Hippocampal formation (tissue), 2 donors: Measurements from ENCODE around the gene TMEM200A.

Experiments
- DNase-seq, 2 donors: peaks; one replicate each; lab custom pipeline; 2025; lab: John Stamatoyannopoulos, UW

The TMEM200A gene

DNA sequence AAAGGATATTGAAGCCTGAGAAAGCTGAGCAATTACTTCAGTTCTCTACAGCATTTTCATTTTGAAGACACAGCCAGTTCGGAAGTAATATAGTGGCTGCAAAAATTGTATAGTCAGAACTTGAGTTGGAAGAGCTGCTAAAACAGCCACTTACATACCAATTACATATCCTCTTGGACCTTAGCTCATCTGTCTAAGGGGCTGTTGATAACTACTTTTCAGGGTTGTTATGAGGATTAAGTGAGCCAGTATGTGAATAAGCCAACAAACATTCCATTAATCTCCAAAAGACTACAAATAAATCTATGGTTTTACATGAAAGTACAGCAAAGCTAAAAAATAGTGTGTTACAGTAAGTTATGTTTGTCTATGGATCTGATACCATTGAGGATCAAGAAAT lies 59.7 kb downstream of the TMEM200A start:
- no peak for DNase-seq

DNA sequence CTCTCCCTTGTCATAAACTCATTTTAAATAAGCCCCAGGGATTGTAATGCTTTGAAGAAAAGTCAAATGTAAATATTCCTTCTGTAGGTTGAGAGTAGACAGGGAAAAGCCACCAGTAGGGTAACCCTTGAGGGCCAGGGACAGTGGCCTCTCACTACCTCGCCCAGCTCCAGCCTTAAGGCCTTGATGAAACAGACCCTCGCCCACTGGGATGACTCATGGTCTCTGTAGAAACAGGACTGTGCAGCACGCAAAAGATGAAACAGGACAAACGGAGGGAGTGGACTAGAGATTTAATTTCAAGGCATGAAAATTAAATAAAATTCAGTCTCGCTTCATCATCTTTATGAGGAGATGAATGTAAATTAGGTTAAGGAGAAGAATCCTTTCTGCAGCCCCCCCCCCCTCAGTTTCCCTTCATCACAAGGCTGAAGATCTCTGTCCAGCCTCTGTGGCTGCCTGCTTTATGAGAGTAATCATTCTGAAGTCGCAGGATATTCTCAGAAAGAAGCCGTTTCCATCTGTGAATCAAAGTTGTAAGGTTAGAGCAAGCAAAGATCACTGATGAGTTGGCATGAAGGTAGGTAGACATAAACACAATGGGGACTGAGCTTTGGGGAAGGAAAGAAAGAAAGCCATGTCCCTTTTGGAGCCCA lies 60.4 kb downstream of the TMEM200A start:
- no peak for DNase-seq

DNA sequence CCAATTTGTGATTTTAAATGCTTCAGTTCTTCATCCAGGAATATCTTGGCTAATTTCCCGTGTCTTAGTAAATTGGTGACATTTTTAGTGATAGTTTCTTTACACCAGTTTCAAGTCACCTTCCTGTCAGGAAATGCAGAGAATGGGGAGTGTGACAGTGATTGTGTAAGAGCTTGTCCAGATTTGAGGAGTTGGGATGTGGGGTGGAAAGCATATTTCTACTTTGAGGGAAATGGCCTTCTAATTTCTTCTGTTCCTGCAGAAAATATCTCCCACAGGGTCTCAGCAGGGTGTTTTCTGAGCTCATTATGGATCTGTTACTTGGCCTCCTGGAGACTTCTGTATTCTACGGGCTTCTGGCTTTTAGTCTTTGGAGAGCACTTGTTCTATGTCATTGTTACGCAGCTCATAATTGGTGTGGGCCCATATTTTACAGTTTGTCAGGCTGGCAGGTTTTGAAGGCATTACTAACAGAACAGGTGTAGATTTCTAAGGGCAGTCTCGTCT lies 65.6 kb downstream of the TMEM200A start:
- no peak for DNase-seq

DNA sequence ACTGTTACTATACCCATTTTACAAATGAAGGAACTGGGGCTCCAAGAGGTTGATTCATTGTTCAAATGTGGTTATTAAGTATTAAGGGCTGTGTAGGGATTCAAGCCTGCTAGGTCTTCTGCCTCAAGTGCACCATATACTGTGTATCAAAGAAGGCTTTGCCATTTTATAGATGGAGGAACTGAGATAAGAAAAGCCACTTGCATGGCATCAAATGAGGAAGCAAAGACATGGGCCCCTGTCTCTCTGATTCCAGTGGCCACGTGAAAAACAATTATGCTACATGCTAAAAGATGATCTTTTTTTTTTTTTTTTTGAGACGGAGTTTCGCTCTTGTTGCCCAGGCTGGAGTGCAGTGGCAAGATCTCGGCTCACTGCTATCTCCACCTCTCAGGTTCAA lies 67.0 kb downstream of the TMEM200A start:
- no peak for DNase-seq

DNA sequence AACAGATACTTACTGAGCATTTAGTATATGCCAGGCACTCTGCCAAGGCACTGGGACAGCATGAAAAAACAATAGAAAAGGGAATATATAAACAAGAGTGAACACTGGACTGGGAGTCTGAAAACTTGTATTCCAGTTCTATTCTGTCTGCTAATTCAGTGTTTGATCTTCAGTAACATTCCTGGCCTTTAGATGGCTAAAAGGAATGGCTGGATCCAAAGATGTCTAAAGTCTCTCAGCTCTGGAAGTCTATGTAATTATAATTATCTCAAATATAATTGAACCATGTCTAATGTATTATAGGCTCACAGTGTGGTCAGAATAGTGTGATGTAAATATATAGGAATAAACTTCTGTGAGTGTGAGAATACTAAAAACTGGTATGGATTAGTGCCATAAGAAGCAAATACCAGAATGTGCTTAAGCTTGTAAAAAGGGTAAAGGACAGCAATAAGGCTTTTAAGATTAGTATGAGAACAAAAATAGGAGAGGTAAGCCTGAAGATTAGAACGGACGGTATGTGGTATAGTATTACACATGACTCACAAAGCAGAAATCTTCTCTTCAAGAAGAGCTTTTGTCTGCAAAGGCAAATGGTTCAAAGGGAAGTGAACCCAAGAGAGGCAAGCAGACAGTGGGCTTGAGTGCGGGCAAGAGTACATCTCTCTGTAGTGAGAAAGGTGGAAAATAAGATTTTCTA lies 68.5 kb downstream of the TMEM200A start:
- no peak for DNase-seq

DNA sequence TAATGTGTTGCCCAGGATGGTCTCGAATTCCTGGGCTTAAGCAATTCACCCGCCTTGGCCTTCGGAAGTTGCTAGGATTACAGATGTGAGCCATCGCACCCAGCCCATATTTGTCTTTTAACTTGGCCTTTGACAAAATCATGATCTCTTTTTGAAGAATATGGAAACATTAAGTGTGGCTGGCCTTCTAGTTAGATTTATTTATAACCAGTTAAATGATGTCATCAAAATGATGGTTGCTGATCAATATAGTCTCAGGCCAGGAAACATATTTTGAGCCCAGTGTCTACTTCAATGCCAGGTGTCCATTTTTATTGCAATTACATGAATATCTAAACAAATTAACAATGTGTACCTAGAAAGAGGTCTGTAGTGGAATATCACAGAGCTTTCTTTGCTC lies 69.4 kb downstream of the TMEM200A start:
- no peak for DNase-seq

DNA sequence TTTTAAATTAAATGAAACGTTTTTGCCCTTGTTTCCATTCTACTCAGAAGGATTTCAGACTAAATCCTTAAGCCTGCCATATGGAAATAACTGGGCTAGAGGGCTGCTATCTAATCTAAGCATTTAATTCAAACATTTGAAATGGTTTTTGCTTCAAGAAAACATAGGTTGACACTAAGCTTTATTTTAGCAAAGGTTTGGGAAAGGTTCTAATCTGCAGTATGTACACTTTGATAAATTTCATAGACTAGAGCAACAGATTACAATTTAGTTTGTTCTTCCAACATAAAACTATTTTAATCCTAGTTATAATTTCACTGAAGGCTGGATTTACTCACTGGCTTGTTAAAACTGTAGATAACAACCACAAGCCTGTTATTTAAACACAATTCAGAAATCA lies 72.1 kb downstream of the TMEM200A start:
- no peak for DNase-seq

DNA sequence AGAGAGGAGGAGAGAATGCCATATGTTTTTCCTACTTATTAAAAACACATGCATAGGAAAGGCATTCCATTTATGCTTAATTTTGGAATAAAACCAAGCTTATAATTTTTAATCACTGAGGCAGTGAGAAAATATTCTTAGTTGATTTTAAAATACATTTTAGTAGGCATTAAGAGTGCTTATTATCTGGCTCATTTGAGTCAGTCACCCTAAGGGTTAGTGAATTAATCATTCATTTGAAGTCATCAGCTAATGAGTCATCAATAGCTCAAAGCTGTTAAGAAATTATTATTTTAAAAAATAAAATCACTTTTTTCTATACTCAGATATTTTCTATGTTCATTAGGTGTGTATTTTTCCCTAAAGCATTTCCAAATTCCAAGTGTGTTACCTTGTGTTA lies 81.6 kb downstream of the TMEM200A start:
- no peak for DNase-seq

DNA sequence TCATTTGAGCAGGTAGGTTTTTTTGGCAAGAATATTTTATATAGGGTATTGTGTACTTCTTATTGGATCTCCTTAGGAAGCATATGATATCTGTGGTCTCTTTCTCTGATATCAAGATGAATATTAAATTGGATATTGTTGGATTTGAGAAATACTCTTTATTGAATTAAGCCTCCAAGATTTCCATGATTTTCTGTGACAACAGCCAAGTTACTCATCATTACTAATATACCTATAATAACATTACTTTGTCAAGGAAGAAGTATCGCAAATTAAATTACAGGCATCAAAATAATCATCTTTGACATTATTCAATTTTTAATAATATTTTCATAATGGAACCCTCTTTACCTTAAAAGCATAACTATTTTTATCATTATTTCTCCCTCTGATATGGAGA lies 86.5 kb downstream of the TMEM200A start:
- no peak for DNase-seq

DNA sequence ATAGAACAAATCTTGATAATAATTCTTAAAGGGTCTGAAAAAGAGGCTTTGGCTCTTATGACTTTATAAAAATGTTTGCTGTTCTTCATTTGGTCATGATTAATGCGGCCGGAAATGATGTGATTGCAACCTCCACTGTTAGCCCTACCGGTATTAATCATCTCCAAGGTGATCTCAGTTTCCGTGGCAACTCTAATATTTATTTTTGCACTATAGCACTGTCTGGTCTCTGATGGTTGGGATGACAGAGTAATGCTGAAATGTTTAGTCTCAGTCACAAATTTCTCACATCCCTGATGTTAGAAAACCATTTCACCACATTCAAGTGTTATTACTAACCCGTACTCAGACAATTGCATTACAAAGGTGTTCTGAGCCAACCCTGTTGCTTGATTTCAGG lies 87.4 kb downstream of the TMEM200A start:
- no peak for DNase-seq

DNA sequence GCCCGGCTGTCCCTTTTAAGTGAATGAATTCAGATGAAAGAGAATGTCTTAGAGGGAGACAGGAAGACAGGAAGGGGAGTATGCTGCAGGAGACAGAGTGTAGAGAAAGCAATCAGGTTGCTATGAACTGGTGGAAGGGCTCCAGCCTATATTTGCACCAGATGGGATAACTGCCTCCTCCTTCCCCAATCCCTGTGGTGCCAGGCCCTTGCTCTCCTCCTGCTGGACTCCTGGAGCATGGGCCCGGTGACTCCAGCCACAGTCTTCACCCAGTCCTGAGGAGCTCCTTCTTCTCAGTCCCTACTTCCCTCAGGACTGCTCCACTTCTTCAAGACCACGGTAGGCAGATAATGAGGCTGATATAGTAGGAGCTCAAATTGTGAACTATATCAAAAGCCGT lies 91.8 kb downstream of the TMEM200A start:
- DNase-seq, result no peak

DNA sequence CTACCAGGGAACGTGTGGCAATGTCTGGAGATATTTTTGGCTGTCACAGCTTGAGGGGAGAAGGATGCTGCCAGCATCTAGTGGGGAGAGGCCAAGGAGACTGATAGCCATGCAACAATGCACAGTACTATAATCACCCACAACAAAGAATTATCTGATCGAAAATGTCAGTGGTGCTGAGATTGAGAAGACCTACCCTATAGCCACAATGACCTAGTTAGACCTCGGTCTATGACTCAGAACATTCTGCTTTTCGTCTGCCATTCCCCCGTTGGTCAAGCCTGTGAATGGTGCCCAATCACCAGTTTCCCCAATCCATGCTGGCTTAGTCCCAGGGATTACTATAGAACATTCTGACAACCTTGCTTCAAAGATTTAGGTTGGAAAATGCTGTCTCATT lies 93.5 kb downstream of the TMEM200A start:
- DNase-seq, result no peak

DNA sequence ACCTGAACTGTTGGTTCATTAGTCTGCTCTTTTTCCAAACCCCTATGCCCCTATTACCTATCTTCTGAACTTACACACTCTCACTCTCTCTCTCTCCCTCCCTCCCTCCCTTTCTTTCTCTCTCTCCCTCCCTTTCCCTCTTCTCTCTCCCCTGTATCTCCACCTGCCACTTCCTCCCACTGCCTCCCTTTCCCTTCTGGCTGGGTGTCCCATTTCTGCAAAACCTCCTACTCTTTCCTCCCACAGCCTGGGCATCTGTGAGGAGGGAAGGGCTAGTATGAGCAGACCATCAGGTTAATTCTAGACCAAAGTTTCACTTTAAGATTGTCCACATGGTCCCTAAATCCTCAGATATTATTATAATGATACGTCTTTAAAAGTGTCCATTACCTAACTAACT lies 95.1 kb downstream of the TMEM200A start:
- DNase-seq, result no peak

DNA sequence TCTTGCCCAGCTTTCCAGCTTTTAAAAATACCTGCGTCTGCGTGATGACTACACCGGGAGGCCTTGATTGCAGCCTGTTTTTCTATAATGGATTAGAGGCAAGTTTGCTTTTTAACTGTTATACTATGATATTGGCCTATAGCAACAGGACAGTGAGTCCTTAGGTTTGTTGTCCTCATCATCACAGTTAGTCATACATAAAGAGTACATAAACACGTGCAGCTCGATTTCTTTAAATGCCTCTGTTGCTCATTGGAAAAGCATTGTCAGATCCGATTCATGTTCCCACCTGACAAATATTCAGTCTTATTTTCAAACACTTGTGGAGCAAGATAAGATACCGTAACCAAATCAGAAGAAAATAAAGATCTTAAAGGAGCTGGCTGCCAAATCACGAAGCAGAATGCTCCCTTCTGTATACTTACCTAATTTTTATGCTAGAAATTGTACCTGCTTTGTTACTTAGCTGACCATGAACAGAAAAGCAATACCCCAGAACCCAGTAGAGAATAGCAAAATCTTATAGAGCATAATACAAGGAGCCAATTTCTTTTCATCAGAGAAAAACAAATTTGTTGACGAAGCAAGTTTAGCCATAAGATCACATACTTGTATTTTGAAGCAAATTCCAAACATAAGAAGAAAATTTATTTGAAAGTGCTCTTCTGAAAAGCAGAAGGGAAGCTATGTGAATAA lies 100.4 kb downstream of the TMEM200A start:
- no peak for DNase-seq

DNA sequence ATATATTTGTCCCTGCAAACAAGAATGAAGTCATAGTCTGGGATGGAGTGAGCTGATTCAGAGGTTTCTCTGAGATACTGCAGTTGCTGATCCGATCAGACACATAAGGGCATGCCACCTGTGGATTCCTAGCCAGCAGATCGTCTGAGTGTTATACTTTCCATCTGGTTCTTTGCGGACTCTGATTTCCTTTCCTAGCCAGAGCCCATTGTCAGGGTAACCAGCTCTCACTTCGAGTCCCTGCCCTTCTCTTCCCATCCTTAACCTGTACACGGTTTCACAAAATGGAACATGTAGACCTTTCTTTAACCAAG lies 100.9 kb downstream of the TMEM200A start:
- no peak for DNase-seq

DNA sequence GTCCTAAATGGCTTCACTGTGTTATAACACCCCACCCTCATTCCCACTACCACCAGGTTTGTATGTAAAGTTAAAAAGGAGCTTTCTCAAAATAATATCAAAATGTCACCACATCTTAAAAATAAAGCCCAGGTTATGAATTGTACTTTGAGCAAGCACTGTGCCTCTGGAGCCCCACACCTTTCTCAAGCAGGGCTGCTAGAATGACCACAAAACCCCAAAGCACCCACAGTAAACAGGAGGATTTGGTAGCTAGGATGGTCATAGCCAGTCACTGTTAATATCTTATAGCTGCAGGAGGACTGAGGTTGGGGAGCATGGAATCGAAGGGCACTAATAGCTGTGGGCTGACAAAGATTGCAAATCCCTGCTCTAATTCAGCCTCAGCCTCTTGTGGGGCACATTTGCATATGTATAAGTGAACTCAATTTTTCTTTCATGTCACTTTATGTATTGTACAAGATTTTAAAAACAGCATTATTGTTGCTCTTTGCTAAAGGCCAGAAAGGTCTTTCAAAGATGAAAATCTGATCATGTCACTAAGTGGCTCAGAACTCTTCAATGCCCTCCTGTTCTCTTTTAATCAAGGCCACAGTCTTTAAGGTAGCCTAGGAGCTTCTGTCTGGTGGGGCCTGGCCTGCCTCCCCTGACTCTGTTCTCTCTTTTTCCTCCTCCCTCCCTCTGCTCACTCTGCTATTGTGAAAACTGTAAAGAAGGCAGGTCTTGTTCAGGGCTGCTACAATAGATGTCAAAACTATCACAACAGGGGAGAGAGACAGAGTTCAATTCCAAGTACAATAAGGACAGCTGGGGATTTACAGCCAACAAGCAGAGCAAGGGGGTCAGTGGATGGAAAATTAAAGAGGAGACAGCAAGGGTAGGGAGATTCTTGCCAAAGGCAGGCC lies 101.6 kb downstream of the TMEM200A start:
- no peak for DNase-seq

DNA sequence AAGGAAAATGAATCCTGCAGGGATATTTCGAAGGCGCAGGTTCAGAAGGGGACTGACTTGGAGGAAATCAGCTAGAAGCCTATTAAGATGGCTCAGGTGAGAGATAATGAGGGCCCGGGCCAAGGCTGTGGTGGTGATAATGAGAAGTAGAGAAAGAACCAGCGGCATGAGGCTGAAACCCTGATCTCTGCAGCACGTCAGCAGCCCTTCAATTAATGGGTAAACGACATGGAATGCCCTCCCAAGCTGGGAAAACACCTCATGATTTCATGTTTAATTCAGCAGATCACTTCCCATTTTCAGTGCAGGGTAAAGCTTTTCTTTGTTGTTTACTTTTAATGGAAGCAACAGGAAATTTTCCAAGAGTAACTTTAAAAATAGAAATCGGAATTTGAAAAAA lies 104.9 kb downstream of the TMEM200A start:
- DNase-seq, result no peak

DNA sequence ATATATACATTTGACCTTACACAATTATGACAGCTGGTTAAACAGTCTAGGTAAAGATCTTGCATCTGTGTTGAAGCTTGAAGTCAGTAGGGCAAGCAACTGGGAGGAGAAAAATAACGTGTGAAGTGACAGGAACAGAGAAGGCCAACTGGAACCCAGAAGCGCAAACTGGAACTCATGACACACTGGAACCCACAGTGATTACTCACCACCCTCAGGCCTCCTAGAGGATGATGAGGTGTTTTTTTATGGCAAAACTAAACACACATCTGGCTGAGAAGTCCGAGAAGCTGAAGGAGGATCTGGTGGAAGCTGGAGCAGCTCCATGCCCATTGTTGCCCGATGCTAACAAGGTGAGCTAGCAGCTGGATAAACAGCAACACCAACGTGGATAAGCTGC lies 108.1 kb downstream of the TMEM200A start:
- no peak for DNase-seq

DNA sequence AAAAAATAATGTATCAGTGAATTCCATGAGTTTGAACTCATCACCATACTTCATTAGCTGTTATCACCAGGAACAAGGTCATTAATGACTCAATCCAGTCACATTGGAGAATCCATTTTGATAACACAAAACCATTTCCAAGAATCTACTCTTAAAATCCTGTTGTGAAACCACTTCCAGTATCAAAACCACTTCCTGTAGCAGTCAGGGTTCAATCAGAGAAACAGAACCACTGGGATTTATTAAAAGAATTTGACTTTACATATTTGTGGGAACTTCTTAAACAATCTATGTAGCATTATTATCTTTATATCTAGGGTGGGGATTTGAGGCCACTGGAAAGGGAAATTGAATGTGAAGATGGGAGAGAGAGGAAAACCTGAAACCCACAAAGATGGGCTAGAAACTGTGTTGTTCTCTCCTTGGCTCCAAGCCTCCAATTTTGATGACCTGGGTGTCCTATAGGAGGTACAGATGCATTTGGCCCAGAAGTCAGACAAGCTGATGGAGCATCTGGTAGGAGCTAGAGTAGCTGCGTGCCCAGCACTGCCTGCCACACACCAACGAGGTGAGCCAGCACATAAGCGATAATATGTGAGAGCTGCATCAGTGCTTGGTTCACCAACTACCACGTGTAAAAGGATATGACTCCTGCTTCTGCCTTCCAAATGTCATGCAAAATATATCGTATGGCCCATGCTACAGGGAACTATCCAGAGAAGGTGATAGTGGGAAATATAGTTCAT lies 117.0 kb downstream of the TMEM200A start:
- no peak for DNase-seq

DNA sequence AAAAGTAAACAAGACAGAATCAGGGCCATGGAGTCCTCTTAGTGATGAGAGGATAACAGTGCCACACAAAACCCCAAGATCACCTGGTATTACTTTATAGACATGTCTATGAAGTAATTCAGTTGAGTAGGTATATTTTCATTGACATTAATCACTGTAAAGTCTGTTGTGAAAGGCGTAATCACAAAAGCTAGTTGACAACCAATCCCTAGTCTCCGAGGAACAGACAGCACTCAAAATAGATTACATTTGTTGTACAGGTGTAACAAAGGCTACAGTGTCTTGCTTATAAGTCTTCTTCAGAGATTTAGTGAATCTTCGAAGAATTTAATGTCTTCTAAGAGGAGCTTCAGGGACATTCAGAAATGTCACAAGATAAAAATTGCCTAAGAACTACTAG lies 120.1 kb downstream of the TMEM200A start:
- DNase-seq, result no peak

DNA sequence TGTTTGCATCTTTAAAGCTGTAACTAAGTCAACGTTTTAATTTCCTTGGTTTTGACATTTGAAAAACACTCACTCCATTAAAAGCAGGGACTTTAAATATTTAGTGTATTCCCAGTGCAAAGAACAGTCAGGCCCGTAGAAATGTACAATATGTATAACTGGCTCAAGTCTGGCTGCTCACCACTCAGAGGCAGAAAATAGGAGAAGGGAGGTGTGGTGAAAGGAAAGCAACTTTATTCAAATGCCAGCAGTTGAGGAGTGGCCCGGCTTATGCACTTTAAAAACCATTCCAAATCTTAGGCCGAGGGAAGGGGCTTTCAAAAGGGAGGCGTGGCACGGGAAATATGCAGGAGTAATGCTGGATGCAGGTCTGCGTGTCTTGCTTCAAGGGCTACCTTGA lies 120.6 kb downstream of the TMEM200A start:
- no peak for DNase-seq

DNA sequence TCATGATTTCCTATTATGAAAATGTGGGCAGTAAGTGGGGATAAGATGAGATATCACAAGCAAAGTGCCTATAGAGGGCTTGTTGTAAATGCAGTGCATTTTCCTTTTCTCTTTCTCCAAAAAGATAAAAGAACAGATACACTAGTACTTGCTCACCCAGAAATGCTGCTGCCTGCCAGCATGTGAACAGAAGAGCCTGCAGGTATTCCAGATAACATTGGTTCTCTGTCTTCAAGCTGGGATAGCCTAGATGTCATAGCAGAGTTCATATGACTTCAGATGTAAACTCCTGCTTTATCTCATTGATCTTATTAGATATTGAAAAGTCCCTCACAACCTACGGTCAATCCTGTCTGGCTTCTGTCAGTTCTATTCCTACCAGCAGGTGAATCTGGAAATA lies 123.7 kb downstream of the TMEM200A start:
- no peak for DNase-seq
